Measurements from ENCODE around the gene SURF2.

The SURF2 gene

GRCh38 chr9:133406480-133407307 is 50.3 kb downstream of the SURF2 start:
- peak; percentile 86 for TF ChIP-seq CTCF (conservative IDR thresholded peaks at IDR 0.05; ENCODE audit: control insufficient read depth, insufficient read depth, low read depth, low read length)
- H3K4me3 ChIP-seq (ENCODE audit: control insufficient read depth, low read depth, low read length): no peak overlapping the region
- DNase-seq (ENCODE audit: low read depth): peak; percentile 75

- no peak for DNase-seq (ENCODE audit: low read depth)
Observed at GRCh38 chr9:133408042-133408441, 51.7 kb downstream of the SURF2 start.

More at GRCh38 chr9:133408042-133408441, 51.7 kb downstream of the SURF2 start:
- no peak for TF ChIP-seq CTCF (conservative IDR thresholded peaks at IDR 0.05; ENCODE audit: control insufficient read depth, insufficient read depth, low read depth, low read length)
- H3K4me3 ChIP-seq (ENCODE audit: control insufficient read depth, low read depth, low read length): no peak overlapping the region

All from fibroblast of mammary gland (primary cell).